Measurements from ENCODE around the gene STK11. TPM values are rescaled to one million over a fixed set of nuclear protein-coding genes. Genes with fewer than 3 reads are reported as not detected.

STK11 gene
- total and polyA plus RNA-seq, 2 experiments from 2014 or later, result 19.4 to 96.5 TPM

DNA sequence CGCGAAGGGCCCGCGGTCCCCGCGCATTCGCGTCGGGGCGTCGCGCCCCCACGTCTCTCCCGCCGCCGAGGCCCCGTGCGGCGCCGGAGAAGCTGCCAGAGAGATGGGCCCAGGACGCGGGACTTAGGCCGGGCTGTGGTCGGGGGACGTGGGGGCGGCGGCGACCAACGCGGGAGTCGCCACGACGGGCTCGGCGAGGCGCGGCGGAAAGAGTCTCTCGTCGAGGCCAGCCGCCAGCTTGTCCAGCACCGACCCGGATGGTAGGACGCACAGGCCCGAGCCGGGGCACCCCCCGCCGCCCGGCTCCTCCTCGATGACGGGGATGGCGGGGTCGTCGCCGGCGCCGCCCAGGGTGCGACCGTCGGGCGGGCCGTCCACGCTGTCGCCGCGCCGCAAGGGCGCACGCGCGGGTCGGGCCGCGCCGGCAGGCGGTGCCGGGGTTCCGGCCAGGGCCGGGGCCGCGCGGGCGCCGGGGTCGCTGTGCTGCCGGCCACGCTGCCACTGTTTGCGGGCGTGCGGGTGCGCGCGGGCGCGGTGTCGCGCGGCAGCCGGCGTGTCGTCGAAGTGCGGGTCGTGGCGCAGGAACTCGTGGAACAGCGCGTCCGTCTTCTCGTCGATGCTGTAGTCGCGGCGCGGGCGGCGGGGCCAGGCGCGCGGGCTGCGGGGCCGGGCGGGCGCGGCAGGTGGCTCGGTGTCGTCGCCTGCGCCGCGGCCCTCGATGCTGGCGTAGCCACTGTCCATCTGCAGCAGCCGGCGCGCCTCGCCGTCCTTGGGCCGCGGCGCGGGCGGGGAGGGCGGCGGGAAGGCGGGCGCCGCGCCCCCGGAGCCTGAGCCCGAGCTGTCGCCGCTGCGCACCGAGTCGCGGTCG lies 23.7 kb downstream of the STK11 start:
- Mint-ChIP-seq H3K27ac (no peak overlapping the region), H3K9me3 (no peaks in the 10 kb centered on the region), H3K4me3 (no peak overlapping the region), H3K4me1 (no peaks in the 10 kb centered on the region), H3K27me3 (ENCODE audit: insufficient read depth, low read depth, poor library complexity) (peaks cover 5% of the 10 kb centered on the region), H3K36me3 (ENCODE audit: low read depth) (peaks cover 8% of the 10 kb centered on the region)
- TF ChIP-seq ZNF331 (CRISPR knock-in tag; IDR thresholded peaks at IDR 0.05; ENCODE audit: low read depth), result no peak
- TF ChIP-seq, protein P1, sequence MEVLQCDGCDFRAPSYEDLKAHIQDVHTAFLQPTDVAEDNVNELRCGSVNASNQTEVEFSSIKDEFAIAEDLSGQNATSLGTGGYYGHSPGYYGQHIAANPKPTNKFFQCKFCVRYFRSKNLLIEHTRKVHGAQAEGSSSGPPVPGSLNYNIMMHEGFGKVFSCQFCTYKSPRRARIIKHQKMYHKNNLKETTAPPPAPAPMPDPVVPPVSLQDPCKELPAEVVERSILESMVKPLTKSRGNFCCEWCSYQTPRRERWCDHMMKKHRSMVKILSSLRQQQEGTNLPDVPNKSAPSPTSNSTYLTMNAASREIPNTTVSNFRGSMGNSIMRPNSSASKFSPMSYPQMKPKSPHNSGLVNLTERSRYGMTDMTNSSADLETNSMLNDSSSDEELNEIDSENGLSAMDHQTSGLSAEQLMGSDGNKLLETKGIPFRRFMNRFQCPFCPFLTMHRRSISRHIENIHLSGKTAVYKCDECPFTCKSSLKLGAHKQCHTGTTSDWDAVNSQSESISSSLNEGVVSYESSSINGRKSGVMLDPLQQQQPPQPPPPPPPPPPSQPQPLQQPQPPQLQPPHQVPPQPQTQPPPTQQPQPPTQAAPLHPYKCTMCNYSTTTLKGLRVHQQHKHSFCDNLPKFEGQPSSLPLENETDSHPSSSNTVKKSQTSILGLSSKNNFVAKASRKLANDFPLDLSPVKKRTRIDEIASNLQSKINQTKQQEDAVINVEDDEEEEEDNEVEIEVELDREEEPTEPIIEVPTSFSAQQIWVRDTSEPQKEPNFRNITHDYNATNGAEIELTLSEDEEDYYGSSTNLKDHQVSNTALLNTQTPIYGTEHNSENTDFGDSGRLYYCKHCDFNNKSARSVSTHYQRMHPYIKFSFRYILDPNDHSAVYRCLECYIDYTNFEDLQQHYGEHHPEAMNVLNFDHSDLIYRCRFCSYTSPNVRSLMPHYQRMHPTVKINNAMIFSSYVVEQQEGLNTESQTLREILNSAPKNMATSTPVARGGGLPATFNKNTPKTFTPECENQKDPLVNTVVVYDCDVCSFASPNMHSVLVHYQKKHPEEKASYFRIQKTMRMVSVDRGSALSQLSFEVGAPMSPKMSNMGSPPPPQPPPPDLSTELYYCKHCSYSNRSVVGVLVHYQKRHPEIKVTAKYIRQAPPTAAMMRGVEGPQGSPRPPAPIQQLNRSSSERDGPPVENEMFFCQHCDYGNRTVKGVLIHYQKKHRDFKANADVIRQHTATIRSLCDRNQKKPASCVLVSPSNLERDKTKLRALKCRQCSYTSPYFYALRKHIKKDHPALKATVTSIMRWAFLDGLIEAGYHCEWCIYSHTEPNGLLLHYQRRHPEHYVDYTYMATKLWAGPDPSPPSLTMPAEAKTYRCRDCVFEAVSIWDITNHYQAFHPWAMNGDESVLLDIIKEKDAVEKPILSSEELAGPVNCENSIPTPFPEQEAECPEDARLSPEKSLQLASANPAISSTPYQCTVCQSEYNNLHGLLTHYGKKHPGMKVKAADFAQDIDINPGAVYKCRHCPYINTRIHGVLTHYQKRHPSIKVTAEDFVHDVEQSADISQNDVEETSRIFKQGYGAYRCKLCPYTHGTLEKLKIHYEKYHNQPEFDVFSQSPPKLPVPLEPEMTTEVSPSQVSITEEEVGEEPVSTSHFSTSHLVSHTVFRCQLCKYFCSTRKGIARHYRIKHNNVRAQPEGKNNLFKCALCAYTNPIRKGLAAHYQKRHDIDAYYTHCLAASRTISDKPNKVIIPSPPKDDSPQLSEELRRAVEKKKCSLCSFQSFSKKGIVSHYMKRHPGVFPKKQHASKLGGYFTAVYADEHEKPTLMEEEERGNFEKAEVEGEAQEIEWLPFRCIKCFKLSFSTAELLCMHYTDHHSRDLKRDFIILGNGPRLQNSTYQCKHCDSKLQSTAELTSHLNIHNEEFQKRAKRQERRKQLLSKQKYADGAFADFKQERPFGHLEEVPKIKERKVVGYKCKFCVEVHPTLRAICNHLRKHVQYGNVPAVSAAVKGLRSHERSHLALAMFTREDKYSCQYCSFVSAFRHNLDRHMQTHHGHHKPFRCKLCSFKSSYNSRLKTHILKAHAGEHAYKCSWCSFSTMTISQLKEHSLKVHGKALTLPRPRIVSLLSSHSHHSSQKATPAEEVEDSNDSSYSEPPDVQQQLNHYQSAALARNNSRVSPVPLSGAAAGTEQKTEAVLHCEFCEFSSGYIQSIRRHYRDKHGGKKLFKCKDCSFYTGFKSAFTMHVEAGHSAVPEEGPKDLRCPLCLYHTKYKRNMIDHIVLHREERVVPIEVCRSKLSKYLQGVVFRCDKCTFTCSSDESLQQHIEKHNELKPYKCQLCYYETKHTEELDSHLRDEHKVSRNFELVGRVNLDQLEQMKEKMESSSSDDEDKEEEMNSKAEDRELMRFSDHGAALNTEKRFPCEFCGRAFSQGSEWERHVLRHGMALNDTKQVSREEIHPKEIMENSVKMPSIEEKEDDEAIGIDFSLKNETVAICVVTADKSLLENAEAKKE (CRISPR knock-in tag; IDR thresholded peaks at IDR 0.05), result no peak
- no peak for TF ChIP-seq POLR2AphosphoS5 (IDR thresholded peaks at IDR 0.05; ENCODE audit: low read depth)
- TF ChIP-seq STAT1 (IDR thresholded peaks at IDR 0.05; ENCODE audit: unreplicated experiment), result no peak
- TF ChIP-seq, protein P2, sequence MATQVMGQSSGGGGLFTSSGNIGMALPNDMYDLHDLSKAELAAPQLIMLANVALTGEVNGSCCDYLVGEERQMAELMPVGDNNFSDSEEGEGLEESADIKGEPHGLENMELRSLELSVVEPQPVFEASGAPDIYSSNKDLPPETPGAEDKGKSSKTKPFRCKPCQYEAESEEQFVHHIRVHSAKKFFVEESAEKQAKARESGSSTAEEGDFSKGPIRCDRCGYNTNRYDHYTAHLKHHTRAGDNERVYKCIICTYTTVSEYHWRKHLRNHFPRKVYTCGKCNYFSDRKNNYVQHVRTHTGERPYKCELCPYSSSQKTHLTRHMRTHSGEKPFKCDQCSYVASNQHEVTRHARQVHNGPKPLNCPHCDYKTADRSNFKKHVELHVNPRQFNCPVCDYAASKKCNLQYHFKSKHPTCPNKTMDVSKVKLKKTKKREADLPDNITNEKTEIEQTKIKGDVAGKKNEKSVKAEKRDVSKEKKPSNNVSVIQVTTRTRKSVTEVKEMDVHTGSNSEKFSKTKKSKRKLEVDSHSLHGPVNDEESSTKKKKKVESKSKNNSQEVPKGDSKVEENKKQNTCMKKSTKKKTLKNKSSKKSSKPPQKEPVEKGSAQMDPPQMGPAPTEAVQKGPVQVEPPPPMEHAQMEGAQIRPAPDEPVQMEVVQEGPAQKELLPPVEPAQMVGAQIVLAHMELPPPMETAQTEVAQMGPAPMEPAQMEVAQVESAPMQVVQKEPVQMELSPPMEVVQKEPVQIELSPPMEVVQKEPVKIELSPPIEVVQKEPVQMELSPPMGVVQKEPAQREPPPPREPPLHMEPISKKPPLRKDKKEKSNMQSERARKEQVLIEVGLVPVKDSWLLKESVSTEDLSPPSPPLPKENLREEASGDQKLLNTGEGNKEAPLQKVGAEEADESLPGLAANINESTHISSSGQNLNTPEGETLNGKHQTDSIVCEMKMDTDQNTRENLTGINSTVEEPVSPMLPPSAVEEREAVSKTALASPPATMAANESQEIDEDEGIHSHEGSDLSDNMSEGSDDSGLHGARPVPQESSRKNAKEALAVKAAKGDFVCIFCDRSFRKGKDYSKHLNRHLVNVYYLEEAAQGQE (IDR thresholded peaks at IDR 0.05; ENCODE audit: unreplicated experiment), result no peak
- ATAC-seq (no peak), DNase-seq (ENCODE audit: low spot score) (no peak)
- H4K20me1 ChIP-seq (replicated peaks; ENCODE audit: insufficient read depth), result peaks cover 4% of the 10 kb centered on the region
- 0 out of 2 replicates have a peak, but pooled peaks cover 21% of the 10 kb centered on the region for H3F3A ChIP-seq (replicated peaks; ENCODE audit: low read depth)
- no peak overlapping the region for H3K4me3 ChIP-seq
- no peaks in the 10 kb centered on the region for H3K36me3 ChIP-seq (ENCODE audit: insufficient read depth)
- H3K4me2 ChIP-seq, result no peak overlapping the region
- H3K27ac ChIP-seq (ENCODE audit: low read depth), result no peak overlapping the region
- no peaks in the 10 kb centered on the region for H3K9me2 ChIP-seq (ENCODE audit: insufficient read depth)
- no peak overlapping the region for H2AFZ ChIP-seq
- H3K79me2 ChIP-seq (replicated peaks; ENCODE audit: insufficient read depth), result no peaks in the 10 kb centered on the region
- no peaks in the 10 kb centered on the region for H3K4me1 ChIP-seq (ENCODE audit: insufficient read depth)
- no peaks in the 10 kb centered on the region for H3K27me3 ChIP-seq (ENCODE audit: insufficient read depth)

Data from GM23338 (cell line).